Spleen (tissue), 7 donors: Measurements from ENCODE around the gene FARP1.

Source experiments
- CTCF ChIP-seq, 11 experiments: fragments of 200-600 bp in 7 of 11; fragments of 450-650 bp in 4 of 11; sonication (generic) in 4 of 11; IDR thresholded peaks in 8 of 11; conservative IDR thresholded peaks in 3 of 11; 1 replicate in 7 of 11; 2 replicates in 4 of 11; pipeline versions ENCODE4 v1.4.0 to v1.8.0; 2016 to 2021; ENCODE audit warnings: antibody characterized with exemption in 11 of 11, inconsistent platforms in 4 of 11, mild to moderate bottlenecking in 1 of 11
- POLR2A ChIP-seq, 3 donors: fragments of 450-650 bp; IDR thresholded peaks; one replicate each; pipeline ENCODE4 v1.5.1; 2017; ENCODE audit warnings: antibody characterized with exemption in 3 of 3, mild to moderate bottlenecking in 1 of 3
- POLR2AphosphoS5 ChIP-seq, 3 donors: sonication (generic); formaldehyde crosslinking; IDR thresholded peaks; one replicate each; pipeline ENCODE4 v1.5.1; 2017; ENCODE audit warnings: antibody characterized with exemption in 3 of 3
- donor health status: DM: no; HTN: no; CAD: no; lungs with moderate emphysema.
- donor health status: DM: no; HTN: no; CAD: no.
- donor health status: DM: no; HTN: no; CAD: no.

- TF ChIP-seq CTCF (IDR thresholded peaks at IDR 0.05 in 8 of 11, conservative IDR thresholded peaks at IDR 0.05 in 3 of 11) (no peak), POLR2AphosphoS5 (IDR thresholded peaks at IDR 0.05) (no peak), POLR2A (IDR thresholded peaks at IDR 0.05) (no peak)
Observed at GRCh38 chr13:98423417-98423816, 280.5 kb downstream of the FARP1 start.
